Breast epithelium (tissue), 4 donors: ENCODE data around the gene NOTCH3. TPM values are rescaled to one million over a fixed set of nuclear protein-coding genes. Genes with fewer than 3 reads are reported as not detected.

Experiments used
- DNase-seq, 2 donors: peaks; one replicate each; pipeline ENCODE4 v3.0.0-alpha.2; 2019; ENCODE audit warnings: low spot score in 2 of 2
- H3K27ac ChIP-seq, 2 donors: fragments of 200-600 bp; sonication (generic) in 1 of 2; one replicate each; pipeline ENCODE4 v1.5.1; 2016 to 2019; ENCODE audit warnings: mild to moderate bottlenecking in 1 of 2
- H3K27me3 ChIP-seq, 2 donors: fragments of 200-600 bp; sonication (generic) in 1 of 2; one replicate each; pipeline versions ENCODE4 v1.5.1 to v1.6.0; 2017 to 2019; ENCODE audit warnings: control low read depth in 1 of 2, mild to moderate bottlenecking in 1 of 2
- H3K36me3 ChIP-seq: fragments of 200-600 bp; one replicate; pipeline ENCODE4 v1.5.1; 2019
- H3K4me1 ChIP-seq, 2 donors: fragments of 200-600 bp; sonication (generic); one replicate each; pipeline ENCODE4 v1.5.1; 2016 to 2019; ENCODE audit warnings: control low read depth in 1 of 2
- H3K4me3 ChIP-seq, 3 donors: fragments of 200-600 bp; sonication (generic); 1 replicate in 2 of 3; 2 replicates in 1 of 3; pipeline ENCODE4 v1.5.1; 2016 to 2019; ENCODE audit warnings: mild to moderate bottlenecking in 3 of 3, moderate library complexity in 2 of 3
- H3K9me3 ChIP-seq, 2 donors: fragments of 200-600 bp; sonication (generic) in 1 of 2; one replicate each; pipeline ENCODE4 v1.5.1; 2016 to 2019; ENCODE audit warnings: control low read depth in 1 of 2
- CTCF ChIP-seq, 3 donors: fragments of 450-650 bp; IDR thresholded peaks; one replicate each; pipeline ENCODE4 v1.5.1; 2016 to 2017; ENCODE audit warnings: antibody characterized with exemption in 3 of 3, mild to moderate bottlenecking in 3 of 3, moderate library complexity in 3 of 3
- POLR2A ChIP-seq: fragments of 450-650 bp; IDR thresholded peaks from one replicate; pipeline ENCODE4 v1.6.1; 2016; ENCODE audit warnings: antibody characterized with exemption, mild to moderate bottlenecking, moderate library complexity
- POLR2AphosphoS5 ChIP-seq, 3 donors: sonication (generic); formaldehyde crosslinking; IDR thresholded peaks; one replicate each; pipeline ENCODE4 v1.6.1; 2017; ENCODE audit warnings: antibody characterized with exemption in 3 of 3
- intact Hi-C: fragments of 100-400 bp; cut with DNase I; formaldehyde crosslinking; loops from one replicate; pipeline ENCODE4 v1.15.1; 2023; ENCODE audit warnings: low total_unique reads
- total RNA-seq, 3 donors: library from RNA; depleted of rRNA; stranded (reverse); fragments of >200 nt; gene quantifications; one replicate each; pipeline ENCODE4 v1.1.0, GENCODE V29; 2016

The NOTCH3 gene
- total RNA-seq, 3 donors from 2014 or later, result 22.0 to 36.4 (median 22.7) TPM

- intact Hi-C loops, result loop anchor here (10.0 kb wide), 2 partner anchors 60 to 150 kb away; partner anchors contain the start of gene BRD4
- Histone ChIP-seq H3K27me3 (no peaks in the 10 kb centered on the region), H3K27ac (no peak overlapping the region), H3K36me3 (no peaks in the 10 kb centered on the region), H3K4me3 (no peak overlapping the region), H3K4me1 (no peaks in the 10 kb centered on the region), H3K9me3 (no peaks in the 10 kb centered on the region)
- DNase-seq, result no peak
- TF ChIP-seq POLR2AphosphoS5 (IDR thresholded peaks at IDR 0.05), result no peak
- TF ChIP-seq CTCF (IDR thresholded peaks at IDR 0.05), result no peak
- TF ChIP-seq POLR2A, result no peak
These were observed 15.6 kb downstream of the NOTCH3 start for GRCh38 chr19:15185188-15185587.

- no peak for TF ChIP-seq POLR2A
- no peak for TF ChIP-seq CTCF (IDR thresholded peaks at IDR 0.05)
- no peak for TF ChIP-seq POLR2AphosphoS5 (IDR thresholded peaks at IDR 0.05)
- intact Hi-C loops, result loop anchor here (10.0 kb wide), 2 partner anchors 60 to 150 kb away; partner anchors contain the start of gene BRD4
- Histone ChIP-seq H3K4me3 (no peak overlapping the region), H3K27me3 (no peaks in the 10 kb centered on the region), H3K4me1 (no peaks in the 10 kb centered on the region), H3K27ac (no peak overlapping the region), H3K9me3 (no peaks in the 10 kb centered on the region), H3K36me3 (no peaks in the 10 kb centered on the region)
- no peak for DNase-seq
These were observed 16.0 kb downstream of the NOTCH3 start for GRCh38 chr19:15184776-15185175.

GRCh38 chr19:15181394-15181793 is 19.4 kb downstream of the NOTCH3 start:
- no peaks in the 10 kb centered on the region for H3K9me3 ChIP-seq
- H3K27me3 ChIP-seq, result no peaks in the 10 kb centered on the region
- H3K4me3 ChIP-seq, result no peak overlapping the region
- DNase-seq, result no peak
- intact Hi-C loops, result loop anchor here (10.0 kb wide), 2 partner anchors 63 to 153 kb away; partner anchors contain the start of gene BRD4
- no peak overlapping the region for H3K27ac ChIP-seq
- TF ChIP-seq CTCF (IDR thresholded peaks at IDR 0.05) (no peak), POLR2A (no peak), POLR2AphosphoS5 (IDR thresholded peaks at IDR 0.05) (no peak)
- no peaks in the 10 kb centered on the region for H3K36me3 ChIP-seq
- H3K4me1 ChIP-seq, result no peaks in the 10 kb centered on the region

- no peaks in the 10 kb centered on the region for H3K36me3 ChIP-seq
- no peaks in the 10 kb centered on the region for H3K4me1 ChIP-seq
- no peaks in the 10 kb centered on the region for H3K9me3 ChIP-seq
- peak overlapping the region in 2 of 3 donors; percentile 41 to 45 for H3K4me3 ChIP-seq
- no peak overlapping the region for H3K27ac ChIP-seq
- H3K27me3 ChIP-seq, result no peaks in the 10 kb centered on the region
- TF ChIP-seq CTCF (IDR thresholded peaks at IDR 0.05) (no peak), POLR2AphosphoS5 (IDR thresholded peaks at IDR 0.05) (no peak), POLR2A (no peak)
- DNase-seq, result no peak
- intact Hi-C loops, result loop anchor here (10.0 kb wide), 2 partner anchors 64 to 154 kb away; partner anchors contain the start of gene BRD4
These were observed 20.1 kb downstream of the NOTCH3 start for GRCh38 chr19:15180451-15181390.

GRCh38 chr19:15178629-15179308 is 22.0 kb downstream of the NOTCH3 start:
- no peaks in the 10 kb centered on the region for H3K36me3 ChIP-seq
- intact Hi-C loops, result no loop called here
- H3K27ac ChIP-seq, result no peak overlapping the region
- DNase-seq, result no peak
- no peaks in the 10 kb centered on the region for H3K9me3 ChIP-seq
- H3K27me3 ChIP-seq, result no peaks in the 10 kb centered on the region
- no peak overlapping the region for H3K4me3 ChIP-seq
- TF ChIP-seq POLR2AphosphoS5 (IDR thresholded peaks at IDR 0.05) (no peak), CTCF (IDR thresholded peaks at IDR 0.05) (no peak), POLR2A (no peak)
- no peaks in the 10 kb centered on the region for H3K4me1 ChIP-seq
